ENCODE measurements around the gene CYRIA.

The CYRIA gene

GRCh38 chr2:16665748-16666448 lies at the start of gene CYRIA:
Gene CYRIA (minus strand): TSS chr2:16665834. CDS start chr2:16588119, 77,715 bp downstream.
- DNase-seq (ENCODE audit: low read depth), result peak; percentile 30

- no peak for DNase-seq (ENCODE audit: low read depth)
Observed at GRCh38 chr2:16713011-16713423, 47.4 kb upstream of the CYRIA start.

- no peak for DNase-seq (ENCODE audit: low read depth)
Observed at GRCh38 chr2:16709769-16710168, 44.1 kb upstream of the CYRIA start.

- DNase-seq (ENCODE audit: low read depth), result no peak
Observed at GRCh38 chr2:16708173-16708572, 42.5 kb upstream of the CYRIA start.

- no peak for DNase-seq (ENCODE audit: low read depth)
Observed at GRCh38 chr2:16707014-16707623, 41.5 kb upstream of the CYRIA start.

GRCh38 chr2:16700551-16701259 lies 35.1 kb upstream of the CYRIA start:
- no peak for DNase-seq (ENCODE audit: low read depth)

GRCh38 chr2:16693854-16694253 lies 28.2 kb upstream of the CYRIA start:
- no peak for DNase-seq (ENCODE audit: low read depth)

- DNase-seq (ENCODE audit: low read depth), result no peak
Observed at GRCh38 chr2:16691261-16691660, 25.6 kb upstream of the CYRIA start.

GRCh38 chr2:16687955-16688354 lies 22.3 kb upstream of the CYRIA start:
- DNase-seq (ENCODE audit: low read depth), result no peak

GRCh38 chr2:16687222-16687621 lies 21.6 kb upstream of the CYRIA start:
- DNase-seq (ENCODE audit: low read depth), result no peak

- no peak for DNase-seq (ENCODE audit: low read depth)
Observed at GRCh38 chr2:16686641-16687040, 21.0 kb upstream of the CYRIA start.

- DNase-seq (ENCODE audit: low read depth), result no peak
Observed at GRCh38 chr2:16685340-16685715, 19.7 kb upstream of the CYRIA start.

- no peak for DNase-seq (ENCODE audit: low read depth)
Observed at GRCh38 chr2:16684676-16685339, 19.2 kb upstream of the CYRIA start.

- no peak for DNase-seq (ENCODE audit: low read depth)
Observed at GRCh38 chr2:16683576-16683975, 17.9 kb upstream of the CYRIA start.

- no peak for DNase-seq (ENCODE audit: low read depth)
Observed at GRCh38 chr2:16682431-16683118, 16.9 kb upstream of the CYRIA start.

- no peak for DNase-seq (ENCODE audit: low read depth)
Observed at GRCh38 chr2:16680781-16681180, 15.1 kb upstream of the CYRIA start.

GRCh38 chr2:16680304-16680703 lies 14.7 kb upstream of the CYRIA start:
- DNase-seq (ENCODE audit: low read depth), result no peak

- no peak for DNase-seq (ENCODE audit: low read depth)
Observed at GRCh38 chr2:16678964-16679363, 13.3 kb upstream of the CYRIA start.

- no peak for DNase-seq (ENCODE audit: low read depth)
Observed at GRCh38 chr2:16677875-16678274, 12.2 kb upstream of the CYRIA start.

- DNase-seq (ENCODE audit: low read depth), result no peak
Observed at GRCh38 chr2:16675781-16676180, 10.1 kb upstream of the CYRIA start.

GRCh38 chr2:16674154-16674553 lies 8.5 kb upstream of the CYRIA start:
- no peak for DNase-seq (ENCODE audit: low read depth)

GRCh38 chr2:16671760-16672159 lies 6.1 kb upstream of the CYRIA start:
- DNase-seq (ENCODE audit: low read depth), result no peak

All from activated gamma-delta T cell treated with anti-CD3 and anti-CD28 coated beads, Interleukin-2, amount 50 U/mL, for 16 hours (primary cell).